SU-DHL-6 (cell line): ENCODE data around the gene SRL.

Source experiments
- H2AFZ ChIP-seq: fragments of 200-600 bp; sonication (generic); 2 replicates; pipeline ENCODE4 v1.6.1; 2014; ENCODE audit warnings: low read depth, mild to moderate bottlenecking, moderate library complexity, mixed read lengths, antibody characterized with exemption, low read length; ENCODE audit not compliant: severe bottlenecking
- H3F3A ChIP-seq: fragments of 200-600 bp; shearing (Covaris generic); 2 replicates; pipeline ENCODE4 v1.6.0; 2016; ENCODE audit warnings: antibody characterized with exemption, mild to moderate bottlenecking; ENCODE audit not compliant: insufficient read depth
- H3K27ac ChIP-seq: fragments of 200-600 bp; sonication (generic); 2 replicates; pipeline ENCODE4 v1.5.1; 2016; ENCODE audit warnings: low read depth, mild to moderate bottlenecking, low read length, moderate library complexity, mixed read lengths
- H3K27me3 ChIP-seq: fragments of 200-600 bp; sonication (generic), shearing (Covaris generic); 2 replicates; pipeline ENCODE4 v1.6.0; 2014; ENCODE audit warnings: mild to moderate bottlenecking, low read length
- H3K36me3 ChIP-seq: fragments of 200-600 bp; sonication (generic); 2 replicates; pipeline ENCODE4 v1.6.1; 2014; ENCODE audit warnings: mild to moderate bottlenecking, low read length, mixed read lengths
- H3K4me2 ChIP-seq: fragments of 300-600, 200-600 bp; shearing (Covaris generic), sonication (generic); 2 replicates; pipeline ENCODE4 v1.6.0; 2014; ENCODE audit warnings: low read length, low read depth, mild to moderate bottlenecking; ENCODE audit not compliant: poor library complexity, severe bottlenecking
- H3K4me3 ChIP-seq: fragments of 200-600 bp; sonication (generic); 2 replicates; pipeline ENCODE4 v1.5.1; 2014; ENCODE audit warnings: antibody characterized with exemption, low read length, mild to moderate bottlenecking, mixed read lengths; ENCODE audit not compliant: insufficient read depth, poor library complexity, severe bottlenecking
- H3K79me2 ChIP-seq: fragments of 200-600 bp; sonication (generic); 2 replicates; pipeline ENCODE4 v1.6.1; 2014; ENCODE audit warnings: mild to moderate bottlenecking, low read length, moderate library complexity; ENCODE audit not compliant: insufficient read depth
- H3K9ac ChIP-seq: fragments of 200-600 bp; sonication (generic); 2 replicates; pipeline ENCODE4 v1.7.0; 2014; ENCODE audit warnings: mild to moderate bottlenecking, low read length
- H3K9me2 ChIP-seq: fragments of 200-600 bp; sonication (generic); replicated peaks from 2 replicates; pipeline ENCODE4 v1.6.1; 2014; ENCODE audit warnings: low read length; ENCODE audit not compliant: insufficient read depth
- H3K9me3 ChIP-seq: fragments of 200-600 bp; sonication (generic); 2 replicates; pipeline ENCODE4 v1.6.1; 2014; ENCODE audit warnings: low read length, mixed read lengths; ENCODE audit not compliant: insufficient read depth
- H4K20me1 ChIP-seq: fragments of 200-600 bp; sonication (generic); 2 replicates; pipeline ENCODE4 v1.6.1; 2014; ENCODE audit warnings: low read depth, mild to moderate bottlenecking, antibody characterized with exemption, low read length, moderate library complexity, mixed read lengths
- CTCF ChIP-seq: fragments of 200-600 bp; sonication (generic); IDR thresholded peaks from one replicate; pipeline ENCODE4 v1.5.1; 2017; ENCODE audit warnings: antibody characterized with exemption, mild to moderate bottlenecking, low read length, moderate library complexity; ENCODE audit not compliant: insufficient read depth, poor library complexity, severe bottlenecking
- EZH2phosphoT487 ChIP-seq: fragments of 200-600 bp; sonication (generic), shearing (Covaris generic); conservative IDR thresholded peaks from 2 replicates; pipeline ENCODE4 v1.6.1; 2018; ENCODE audit warnings: mild to moderate bottlenecking, antibody characterized with exemption, low read length, moderate library complexity, mixed read lengths

Gene SRL

GRCh38 chr16:4217204-4218131 lies 24.4 kb downstream of the SRL start:
- Histone ChIP-seq H2AFZ (no peak overlapping the region), H3K4me3 (no peak overlapping the region), H4K20me1 (no peaks in the 10 kb centered on the region), H3K36me3 (no peaks in the 10 kb centered on the region), H3K27ac (no peak overlapping the region), H3F3A (no peaks in the 10 kb centered on the region), H3K27me3 (no peaks in the 10 kb centered on the region), H3K4me2 (no peak overlapping the region), H3K9ac (no peak overlapping the region), H3K79me2 (no peaks in the 10 kb centered on the region), H3K9me2 (no peaks in the 10 kb centered on the region), H3K9me3 (no peaks in the 10 kb centered on the region)
- no peak for TF ChIP-seq CTCF
- no peak for TF ChIP-seq EZH2phosphoT487

- H2AFZ ChIP-seq = no peak overlapping the region
- no peaks in the 10 kb centered on the region for H3K36me3 ChIP-seq
- TF ChIP-seq CTCF = no peak
- TF ChIP-seq EZH2phosphoT487 = no peak
- no peaks in the 10 kb centered on the region for H3F3A ChIP-seq
- H3K27ac ChIP-seq = no peak overlapping the region
- no peaks in the 10 kb centered on the region for H3K9me3 ChIP-seq
- no peak overlapping the region for H3K4me2 ChIP-seq
- no peaks in the 10 kb centered on the region for H4K20me1 ChIP-seq
- no peaks in the 10 kb centered on the region for H3K79me2 ChIP-seq
- no peaks in the 10 kb centered on the region for H3K9me2 ChIP-seq
- H3K27me3 ChIP-seq = no peaks in the 10 kb centered on the region
- no peak overlapping the region for H3K4me3 ChIP-seq
- H3K9ac ChIP-seq = no peak overlapping the region
Observed at GRCh38 chr16:4216596-4216995, 25.3 kb downstream of the SRL start.

GRCh38 chr16:4215106-4215505 lies 26.8 kb downstream of the SRL start:
- Histone ChIP-seq H3K27me3 (no peaks in the 10 kb centered on the region), H2AFZ (no peak overlapping the region)

More at GRCh38 chr16:4215106-4215505, 26.8 kb downstream of the SRL start:
- no peak overlapping the region for H3K27ac ChIP-seq
- no peak for TF ChIP-seq CTCF
- no peak for TF ChIP-seq EZH2phosphoT487
- H3F3A ChIP-seq = no peaks in the 10 kb centered on the region
- no peak overlapping the region for H3K4me3 ChIP-seq
- H3K9me2 ChIP-seq = no peaks in the 10 kb centered on the region
- no peak overlapping the region for H3K4me2 ChIP-seq
- H3K36me3 ChIP-seq = no peaks in the 10 kb centered on the region
- no peaks in the 10 kb centered on the region for H3K9me3 ChIP-seq
- H3K9ac ChIP-seq = no peak overlapping the region
- H3K79me2 ChIP-seq = no peaks in the 10 kb centered on the region
- H4K20me1 ChIP-seq = no peaks in the 10 kb centered on the region
